IMR-90 (cell line): Measurements from ENCODE around the gene VDAC2. TPM values are rescaled to one million over a fixed set of nuclear protein-coding genes. Genes with fewer than 3 reads are reported as not detected.

Experiments
- ATAC-seq: fragments of 200-7000 bp; cut with Tn5 transposase; 2 replicates; pipeline ENCODE4 v1.9.1; 2020; ENCODE audit warnings: low read depth, mild to moderate bottlenecking, moderate library complexity
- BruUV-seq: library from RNA; stranded (reverse); fragments of 400-500 nt; replicated peaks from 2 replicates; lab custom pipeline; 2021; lab: Mats Ljungman, UMichigan
- CTCF ChIA-PET: fragments of 300-600 bp; formaldehyde crosslinking; extraction: SDS; loops from one replicate; lab custom pipeline; 2021; ENCODE audit warnings: antibody characterized with exemption; lab: Yijun Ruan, JAX
- POLR2A ChIA-PET: fragments of 300-600 bp; sonication (Branson Sonifier 250); formaldehyde crosslinking; loops from one replicate; lab custom pipeline; 2022; ENCODE audit warnings: antibody characterized with exemption; ENCODE audit not compliant: unreplicated experiment; lab: Charles Lee
- DNase-seq: peaks from one replicate; pipeline ENCODE4 v3.0.0; 2013
- H2AFZ ChIP-seq: replicated peaks from 2 replicates; pipeline ENCODE3; 2013; ENCODE audit warnings: low read length, mild to moderate bottlenecking; ENCODE audit not compliant: poor library complexity
- H2AK5ac ChIP-seq: 2 replicates; pipeline ENCODE4 v1.6.1; 2013; ENCODE audit warnings: low read depth, low read length, inconsistent platforms
- H2AK9ac ChIP-seq: replicated peaks from 2 replicates; pipeline ENCODE3; 2013; ENCODE audit warnings: mild to moderate bottlenecking, low read depth, low read length, moderate library complexity; ENCODE audit not compliant: poor library complexity
- H2BK120ac ChIP-seq: 2 replicates; pipeline ENCODE4 v1.6.1; 2013; ENCODE audit warnings: low read depth, low read length, inconsistent platforms
- H2BK15ac ChIP-seq: 3 replicates; pipeline ENCODE4 v1.6.1; 2013; ENCODE audit warnings: low read depth, low read length, inconsistent platforms
- H2BK20ac ChIP-seq: 2 replicates; pipeline ENCODE4 v1.6.1; 2013; ENCODE audit warnings: low read depth, mild to moderate bottlenecking, inconsistent platforms, low read length, moderate library complexity
- H2BK5ac ChIP-seq: 2 replicates; pipeline ENCODE4 v1.6.1; 2013; ENCODE audit warnings: mild to moderate bottlenecking, low read depth, low read length, inconsistent platforms; ENCODE audit not compliant: poor library complexity, severe bottlenecking
- H3K14ac ChIP-seq: replicated peaks from 2 replicates; pipeline ENCODE4 v1.6.1; 2013; ENCODE audit warnings: low read depth, low read length, inconsistent platforms
- H3K18ac ChIP-seq: 2 replicates; pipeline ENCODE4 v1.6.1; 2013; ENCODE audit warnings: low read depth, low read length, control low read depth
- H3K23ac ChIP-seq: 2 replicates; pipeline ENCODE4 v1.6.1; 2013; ENCODE audit warnings: low read depth, low read length, inconsistent platforms
- H3K27ac ChIP-seq: 2 replicates; pipeline ENCODE4 v1.5.1; 2013; ENCODE audit warnings: mild to moderate bottlenecking, control low read depth, low read length; ENCODE audit not compliant: insufficient read depth
- H3K27me3 ChIP-seq: 2 replicates; pipeline ENCODE4 v1.6.1; 2013; ENCODE audit warnings: low read length; ENCODE audit not compliant: control insufficient read depth, insufficient read depth
- H3K36me3 ChIP-seq: 2 replicates; pipeline ENCODE4 v1.6.1; 2013; ENCODE audit warnings: low read length, mixed read lengths; ENCODE audit not compliant: control insufficient read depth, insufficient read depth
- H3K4ac ChIP-seq: 2 replicates; pipeline ENCODE4 v1.6.1; 2013; ENCODE audit warnings: low read depth, low read length, inconsistent platforms
- H3K4me1 ChIP-seq: 2 replicates; pipeline ENCODE4 v1.6.1; 2013; ENCODE audit warnings: low read length, mixed read lengths; ENCODE audit not compliant: control insufficient read depth, insufficient read depth
- H3K4me2 ChIP-seq: 2 replicates; pipeline ENCODE4 v1.6.1; 2013; ENCODE audit warnings: low read depth, mild to moderate bottlenecking, control low read depth, low read length, moderate library complexity
- H3K4me3 ChIP-seq: 2 replicates; pipeline ENCODE4 v1.5.1; 2013; ENCODE audit warnings: low read depth, mild to moderate bottlenecking, control low read depth, low read length, moderate library complexity; ENCODE audit not compliant: insufficient read depth
- H3K56ac ChIP-seq: 2 replicates; pipeline ENCODE4 v1.6.1; 2013; ENCODE audit warnings: low read length, inconsistent platforms; ENCODE audit not compliant: insufficient read depth; ENCODE audit errors: extremely low read depth
- H3K79me1 ChIP-seq, 2 experiments: 2 replicates each; pipeline ENCODE4 v1.6.1; 2013; ENCODE audit warnings: low read length in 2 of 2, inconsistent platforms in 1 of 2, low read depth in 1 of 2
- H3K9ac ChIP-seq: 2 replicates; pipeline ENCODE4 v1.6.1; 2013; ENCODE audit warnings: low read depth, low read length, control low read depth
- H3K9me1 ChIP-seq: 2 replicates; pipeline ENCODE4 v1.6.1; 2013; ENCODE audit warnings: low read length, inconsistent platforms; ENCODE audit not compliant: insufficient read depth
- H3K9me3 ChIP-seq: 2 replicates; pipeline ENCODE4 v1.6.1; 2013; ENCODE audit warnings: low read length; ENCODE audit not compliant: control insufficient read depth, insufficient read depth
- H4K20me1 ChIP-seq: 2 replicates; pipeline ENCODE4 v1.6.1; 2013; ENCODE audit warnings: low read length, inconsistent platforms; ENCODE audit not compliant: insufficient read depth
- H4K5ac ChIP-seq: 2 replicates; pipeline ENCODE4 v1.6.1; 2013; ENCODE audit warnings: mild to moderate bottlenecking, low read depth, low read length, control low read depth
- H4K8ac ChIP-seq, 2 experiments: 2 replicates each; pipeline ENCODE4 v1.6.1; 2013; ENCODE audit warnings: low read depth in 2 of 2, low read length in 2 of 2, control low read depth in 1 of 2, inconsistent platforms in 1 of 2
- H4K91ac ChIP-seq: 2 replicates; pipeline ENCODE4 v1.6.1; 2013; ENCODE audit warnings: low read depth, low read length, inconsistent platforms; ENCODE audit not compliant: insufficient read depth
- BHLHE40 ChIP-seq: fragments of 150-350 bp; IDR thresholded peaks from 2 replicates; pipeline ENCODE4 v1.6.1; 2016; ENCODE audit warnings: mild to moderate bottlenecking, low read depth, low read length
- CEBPB ChIP-seq: IDR thresholded peaks from 2 replicates; pipeline ENCODE4 v1.6.1; 2012; ENCODE audit warnings: low read depth, low read length, improper control_type of control experiment
- CHD1 ChIP-seq: IDR thresholded peaks from 2 replicates; pipeline ENCODE4 v1.6.1; 2012; ENCODE audit warnings: low read depth, low read length, improper control_type of control experiment
- CTCF ChIP-seq: conservative IDR thresholded peaks from 2 replicates; pipeline ENCODE4 v1.5.1; 2012; ENCODE audit warnings: mild to moderate bottlenecking, low read depth, low read length, improper control_type of control experiment
- ELK1 ChIP-seq: fragments of 150-350 bp; IDR thresholded peaks from 2 replicates; pipeline ENCODE4 v1.6.1; 2016; ENCODE audit warnings: low read depth, mild to moderate bottlenecking, low read length, moderate library complexity, borderline replicate concordance
- FOS ChIP-seq: fragments of 150-350 bp; IDR thresholded peaks from 2 replicates; pipeline ENCODE4 v1.6.1; 2016; ENCODE audit warnings: low read depth, low read length
- MAZ ChIP-seq: IDR thresholded peaks from 2 replicates; pipeline ENCODE4 v1.6.1; 2012; ENCODE audit warnings: low read depth, mild to moderate bottlenecking, low read length, improper control_type of control experiment, moderate library complexity, borderline replicate concordance
- MXI1 ChIP-seq: IDR thresholded peaks from 2 replicates; pipeline ENCODE4 v1.6.1; 2012; ENCODE audit warnings: low read depth, mild to moderate bottlenecking, low read length, moderate library complexity, borderline replicate concordance
- NFE2L2 ChIP-seq: fragments of 150-350 bp; IDR thresholded peaks from 2 replicates; pipeline ENCODE4 v1.6.1; 2016; ENCODE audit warnings: low read depth, mild to moderate bottlenecking, low read length
- POLR2A ChIP-seq: IDR thresholded peaks from 2 replicates; pipeline ENCODE4 v1.6.1; 2012; ENCODE audit warnings: mild to moderate bottlenecking, low read depth, low read length
- RCOR1 ChIP-seq: IDR thresholded peaks from 2 replicates; pipeline ENCODE4 v1.6.1; 2012; ENCODE audit warnings: mild to moderate bottlenecking, low read length, improper control_type of control experiment; ENCODE audit not compliant: insufficient replicate concordance
- RFX5 ChIP-seq: IDR thresholded peaks from 2 replicates; pipeline ENCODE4 v1.8.0; 2012; ENCODE audit warnings: low read depth, mild to moderate bottlenecking, low read length, moderate library complexity
- USF2 ChIP-seq: fragments of 150-350 bp; IDR thresholded peaks from 2 replicates; pipeline ENCODE4 v1.6.1; 2017; ENCODE audit warnings: mild to moderate bottlenecking, antibody characterized with exemption, low read length, low read depth
- WGBS, 2 experiments: methylation state at CpG; one replicate each; pipeline versions ENCODE4 v1.1.5 to v1.1.7; 2013; ENCODE audit warnings: missing lambda C conversion rate in 2 of 2; ENCODE audit not compliant: insufficient read length in 1 of 2; ENCODE audit errors: extremely low coverage in 2 of 2; 5-methylcytosine and 5-hydroxymethylcytosine counted together
- dilution Hi-C: fragments of 300-500 bp; cut with HindIII; formaldehyde crosslinking; loops from one replicate; pipeline ENCODE4 v1.14.3; 2018; ENCODE audit warnings: low sequenced_read_pairs; ENCODE audit not compliant: unreplicated experiment
- in situ Hi-C: fragments of 300-500 bp; cut with MboI; formaldehyde crosslinking; loops from 3 replicates; pipeline ENCODE4 v1.14.3; 2019; ENCODE audit warnings: low sequenced_read_pairs, inconsistent platforms, mixed read lengths
- intact Hi-C: fragments of 100-400 bp; cut with micrococcal nuclease; formaldehyde crosslinking; loops from 2 replicates; pipeline ENCODE4 v1.10.0; 2022
- polyA plus RNA-seq, 3 experiments: library from polyadenylated mRNA; depleted of rRNA; stranded (reverse); fragments of >200 nt; gene quantifications; 2 replicates each; pipeline ENCODE4 v1.2.3, GENCODE V29; 2012; ENCODE audit warnings: low replicate concordance in 1 of 3
- total RNA-seq: library from RNA; depleted of rRNA; stranded (reverse); fragments of >200 nt; gene quantifications from 2 replicates; pipeline ENCODE4 v1.2.3, GENCODE V29; 2012

The VDAC2 gene
- total and polyA plus RNA-seq, 2 of the 4 experiments (the other 2 are of a cell fraction), result 122 to 139 TPM

- Histone ChIP-seq H2BK5ac (no peak overlapping the region), H3K9me3 (peaks cover 4% of the 10 kb centered on the region; the same call in 1 of the 2 replicates), H3K56ac (no peak overlapping the region), H3K14ac (no peak overlapping the region), H2AFZ (no peak overlapping the region), H3K18ac (no peak overlapping the region), H2BK20ac (no peak overlapping the region), H3K9me1 (peaks cover 10% of the 10 kb centered on the region), H3K27me3 (no peaks in the 10 kb centered on the region), H3K4me3 (no peak overlapping the region), H3K36me3 (no peaks in the 10 kb centered on the region), H3K79me1 (no peaks in the 10 kb centered on the region), H4K91ac (no peak overlapping the region), H4K5ac (no peak overlapping the region), H4K20me1 (no peaks in the 10 kb centered on the region), H3K23ac (no peak overlapping the region), H3K27ac (no peak overlapping the region), H3K9ac (no peak overlapping the region), H3K4me1 (peaks cover 9% of the 10 kb centered on the region), H4K8ac (no peak overlapping the region), H2AK5ac (no peak overlapping the region; the same call in 1 of the 2 replicates), H2BK120ac (no peak overlapping the region), H3K4ac (peak overlapping the region; percentile 50; the same call in 1 of the 2 replicates), H3K4me2 (no peak overlapping the region), H2AK9ac (no peak overlapping the region), H2BK15ac (no peak overlapping the region; the same call in 2 of the 3 replicates)
- TF ChIP-seq USF2 (no peak), ELK1 (no peak), BHLHE40 (no peak), MXI1 (no peak), RCOR1 (no peak), NFE2L2 (no peak), FOS (no peak), CTCF (no peak), POLR2A (no peak), CEBPB (no peak), CHD1 (no peak), MAZ (no peak), RFX5 (no peak)
- POLR2A ChIA-PET, result no interaction called here
- dilution Hi-C loops, result no loop called here
- ATAC-seq, result no peak
- DNase-seq, result no peak
- CTCF ChIA-PET, result no interaction called here
- no TSS peak for BruUV-seq
- intact Hi-C loops, result no loop called here
- in situ Hi-C loops, result no loop called here
- WGBS, 2 experiments, result 80% methylated on average over 1 of the region's 1 CpG; no CpG with 5 or more reads in 1 of the 2 experiments
Measured at GRCh38 chr10:75263806-75264205, 53.2 kb downstream of the VDAC2 start.
